ENCODE data around the gene STARD10. TPM values are rescaled to one million over a fixed set of nuclear protein-coding genes. Genes with fewer than 3 reads are reported as not detected.

STARD10 gene
- total and polyA plus RNA-seq, 2 of the 8 experiments (the other 6 are each of a cell fraction or from before 2014, with no cell fraction given), result 23.7 to 35.7 TPM

DNA sequence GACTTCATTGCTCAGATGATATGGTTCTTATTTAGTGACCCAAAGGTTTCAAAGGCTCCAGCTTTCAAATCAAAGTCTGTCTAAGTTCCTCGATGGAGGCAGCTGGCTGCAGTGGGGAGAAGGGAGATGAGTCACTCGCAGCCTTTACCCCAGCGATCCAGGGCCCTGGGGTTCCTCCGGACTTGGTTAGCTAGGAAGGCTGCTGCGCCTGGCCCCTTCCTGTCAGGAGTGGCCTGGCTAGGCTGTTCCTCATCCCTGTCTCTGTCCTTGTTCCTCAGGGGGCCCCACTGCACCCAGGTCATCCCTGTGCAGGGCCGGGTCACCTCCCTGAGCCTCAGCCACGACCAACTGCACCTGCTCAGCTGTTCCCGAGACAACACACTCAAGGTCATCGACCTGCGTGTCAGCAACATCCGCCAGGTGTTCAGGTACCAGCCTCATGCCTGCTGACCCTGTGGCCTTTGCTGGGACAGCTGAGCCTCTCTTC lies 34.3 kb upstream of the STARD10 start:
- CTCF ChIA-PET (ENCODE audit: partially characterized antibody), result interaction anchor here (0.7 to 11.9 kb wide), 15 partner anchors 13 to 461 kb away, joined by 3 to 258 read pairs (median 4); partner anchors contain the start of gene FCHSD2
- no peaks in the 10 kb centered on the region for H3K79me1 ChIP-seq (ENCODE audit: low read depth, low read length)
- no peak overlapping the region for H2BK15ac ChIP-seq (ENCODE audit: low read length)
- no peak overlapping the region for H4K91ac ChIP-seq (replicated peaks; ENCODE audit: insufficient read length, low read length)
- H3K4me2 ChIP-seq (ENCODE audit: insufficient read depth in 1 of 2, low read depth in 2 of 2, low read length in 2 of 2), result no peak overlapping the region
- no peaks in the 10 kb centered on the region; a peak in 1 of 8 replicates for H3K36me3 ChIP-seq (ENCODE audit: control insufficient read depth in 2 of 4, insufficient read depth in 4 of 4, low read length in 3 of 4)
- FAIRE-seq, result no peak
- no peak overlapping the region for H3K23ac ChIP-seq (ENCODE audit: insufficient read length)
- no peak overlapping the region for H3K14ac ChIP-seq (ENCODE audit: insufficient read length)
- 92% methylated on average over 11 of the region's 11 CpGs; no CpG with 5 or more reads in 1 of the 2 experiments for WGBS, 2 experiments (ENCODE audit: extremely low coverage in 1 of 2, insufficient coverage in 1 of 2, insufficient read length in 1 of 2, insufficient replicate concordance in 2 of 2, low coverage in 1 of 2, low lambda C conversion rate in 2 of 2, missing lambda C conversion rate in 1 of 2)
- peaks cover 0 to 5% (median 2%) of the 10 kb centered on the region in 4 experiments; a peak in 5 of 7 replicates for H3K27me3 ChIP-seq (replicated peaks in 1 of 4; ENCODE audit: control insufficient read depth in 3 of 4, extremely low read depth in 1 of 4, insufficient read depth in 3 of 4, low read length in 3 of 4)
- no peak overlapping the region for H2BK12ac ChIP-seq (ENCODE audit: low read depth, low read length)
- H3K4ac ChIP-seq (replicated peaks; ENCODE audit: insufficient read length, low read depth, low read length), result no peak overlapping the region
- TF ChIP-seq, protein P1, sequence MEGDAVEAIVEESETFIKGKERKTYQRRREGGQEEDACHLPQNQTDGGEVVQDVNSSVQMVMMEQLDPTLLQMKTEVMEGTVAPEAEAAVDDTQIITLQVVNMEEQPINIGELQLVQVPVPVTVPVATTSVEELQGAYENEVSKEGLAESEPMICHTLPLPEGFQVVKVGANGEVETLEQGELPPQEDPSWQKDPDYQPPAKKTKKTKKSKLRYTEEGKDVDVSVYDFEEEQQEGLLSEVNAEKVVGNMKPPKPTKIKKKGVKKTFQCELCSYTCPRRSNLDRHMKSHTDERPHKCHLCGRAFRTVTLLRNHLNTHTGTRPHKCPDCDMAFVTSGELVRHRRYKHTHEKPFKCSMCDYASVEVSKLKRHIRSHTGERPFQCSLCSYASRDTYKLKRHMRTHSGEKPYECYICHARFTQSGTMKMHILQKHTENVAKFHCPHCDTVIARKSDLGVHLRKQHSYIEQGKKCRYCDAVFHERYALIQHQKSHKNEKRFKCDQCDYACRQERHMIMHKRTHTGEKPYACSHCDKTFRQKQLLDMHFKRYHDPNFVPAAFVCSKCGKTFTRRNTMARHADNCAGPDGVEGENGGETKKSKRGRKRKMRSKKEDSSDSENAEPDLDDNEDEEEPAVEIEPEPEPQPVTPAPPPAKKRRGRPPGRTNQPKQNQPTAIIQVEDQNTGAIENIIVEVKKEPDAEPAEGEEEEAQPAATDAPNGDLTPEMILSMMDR (IDR thresholded peaks at IDR 0.05; ENCODE audit: control extremely low read depth in 1 of 3, insufficient read depth in 1 of 3, low read depth in 1 of 3, low read length in 3 of 3), result no peak
- H3K56ac ChIP-seq (replicated peaks; ENCODE audit: insufficient read length, low read depth, low read length), result no peak overlapping the region
- H2BK5ac ChIP-seq (ENCODE audit: low read depth, low read length), result no peak overlapping the region
- H3K23me2 ChIP-seq (ENCODE audit: low read depth, low read length), result no peaks in the 10 kb centered on the region
- H4K8ac ChIP-seq (ENCODE audit: extremely low read depth, insufficient read depth, low read length), result no peak overlapping the region
- H3K4me1 ChIP-seq (replicated peaks in 1 of 4; ENCODE audit: control insufficient read depth in 3 of 4, insufficient read depth in 4 of 4, low read length in 3 of 4), result peaks cover 0 to 5% (median 4%) of the 10 kb centered on the region in 4 experiments; a peak in 6 of 7 replicates
- no peak overlapping the region for H2BK120ac ChIP-seq (replicated peaks; ENCODE audit: low read depth, low read length)
- no peak overlapping the region for H2BK20ac ChIP-seq (ENCODE audit: low read length)
- no peak overlapping the region for H2AFZ ChIP-seq (ENCODE audit: low read length)
- no peaks in the 10 kb centered on the region for H3K79me2 ChIP-seq (ENCODE audit: control insufficient read depth in 1 of 2, insufficient read depth in 2 of 2, low read length in 2 of 2)
- no peak overlapping the region for H3K9ac ChIP-seq (replicated peaks in 1 of 4; ENCODE audit: extremely low read depth in 1 of 4, low read depth in 3 of 4, low read length in 3 of 4)
- H3K27ac ChIP-seq (ENCODE audit: low read depth, low read length), result no peak overlapping the region
- H3K9me3 ChIP-seq (ENCODE audit: insufficient read depth in 2 of 2, low read depth in 1 of 2, low read length in 1 of 2), result no peaks in the 10 kb centered on the region
- H3K18ac ChIP-seq (ENCODE audit: extremely low read depth, low read length), result no peak overlapping the region
- POLR2A ChIA-PET (ENCODE audit: partially characterized antibody), result interaction anchor here (0.7 to 1.4 kb wide), 4 partner anchors 8 to 96 kb away, joined by 3 to 4 read pairs (median 3); no protein-coding TSS in a partner anchor
- peaks cover 0 to 1% of the 10 kb centered on the region in 2 experiments for H4K20me1 ChIP-seq (replicated peaks in 1 of 2; ENCODE audit: control insufficient read depth in 1 of 2, insufficient read depth in 2 of 2, low read length in 2 of 2)
- H3K4me3 ChIP-seq (ENCODE audit: extremely low read depth in 1 of 4, insufficient read depth in 2 of 4, low read depth in 3 of 4, low read length in 4 of 4), result no peak overlapping the region
- no peak overlapping the region for H2AK5ac ChIP-seq (ENCODE audit: low read depth, low read length)
- no peak for DNase-seq (ENCODE audit: low read depth in 1 of 2, low spot score in 2 of 2)
- H4K5ac ChIP-seq (ENCODE audit: insufficient read length, low read depth, low read length), result no peak overlapping the region

Measured in H1 (cell line).